Islet precursor cell (in vitro differentiated cells): ENCODE results near the gene PKHD1.

ENCODE experiments used
- DNase-seq: peaks from one replicate; pipeline ENCODE4 v3.0.0-alpha.2; 2018

The PKHD1 gene

GRCh38 chr6:52102405-52102804, 15.0 kb upstream of the PKHD1 start:
- DNase-seq = no peak

GRCh38 chr6:52098721-52099120, 11.3 kb upstream of the PKHD1 start:
- no peak for DNase-seq

GRCh38 chr6:52089758-52090348, 2.4 kb upstream of the PKHD1 start:
- no peak for DNase-seq

GRCh38 chr6:52086741-52087140, 672 bp downstream of the PKHD1 start:
- DNase-seq = no peak

- DNase-seq = no peak
Observed at GRCh38 chr6:52081237-52081636, 6.2 kb downstream of the PKHD1 start.

GRCh38 chr6:52077961-52078625, 9.3 kb downstream of the PKHD1 start:
- DNase-seq = no peak

- no peak for DNase-seq
Observed at GRCh38 chr6:52077180-52077884, 10.1 kb downstream of the PKHD1 start.

- no peak for DNase-seq
Observed at GRCh38 chr6:52076791-52077179, 10.6 kb downstream of the PKHD1 start.

- no peak for DNase-seq
Observed at GRCh38 chr6:52074716-52075115, 12.7 kb downstream of the PKHD1 start.

- DNase-seq = no peak
Observed at GRCh38 chr6:52074155-52074554, 13.3 kb downstream of the PKHD1 start.

- peak; percentile 75 for DNase-seq
Observed at GRCh38 chr6:52065621-52066020, 21.8 kb downstream of the PKHD1 start.

- peak; percentile 75 for DNase-seq
Observed at GRCh38 chr6:52063584-52064344, 23.6 kb downstream of the PKHD1 start.

- no peak for DNase-seq
Observed at GRCh38 chr6:52061481-52061880, 25.9 kb downstream of the PKHD1 start.

GRCh38 chr6:52059821-52060220, 27.6 kb downstream of the PKHD1 start:
- no peak for DNase-seq

- DNase-seq = no peak
Observed at GRCh38 chr6:52055451-52055850, 32.0 kb downstream of the PKHD1 start.

GRCh38 chr6:52053038-52053695, 34.2 kb downstream of the PKHD1 start:
- no peak for DNase-seq

- no peak for DNase-seq
Observed at GRCh38 chr6:52050051-52050405, 37.4 kb downstream of the PKHD1 start.

- DNase-seq = no peak
Observed at GRCh38 chr6:52049252-52050050, 38.0 kb downstream of the PKHD1 start.

GRCh38 chr6:52046456-52046855, 41.0 kb downstream of the PKHD1 start:
- no peak for DNase-seq

GRCh38 chr6:52045481-52045880, 41.9 kb downstream of the PKHD1 start:
- DNase-seq = no peak

GRCh38 chr6:52045033-52045432, 42.4 kb downstream of the PKHD1 start:
- DNase-seq = no peak
